SK-N-SH (cell line): ENCODE results near the gene SPATA33. TPM values are rescaled to one million over a fixed set of nuclear protein-coding genes. Genes with fewer than 3 reads are reported as not detected.

ENCODE experiments used
- CTCF ChIA-PET: fragments of 300-600, 350-600 bp; formaldehyde crosslinking; extraction: SDS; loops from one replicate; lab custom pipeline; 2021; lab: Yijun Ruan, JAX
- POLR2A ChIA-PET: fragments of 350-600 bp; sonication (Branson Sonifier 250); formaldehyde crosslinking; extraction: SDS; loops from one replicate; lab custom pipeline; 2020; ENCODE audit warnings: antibody characterized with exemption, inconsistent platforms; lab: Yijun Ruan, JAX
- DNase-seq: peaks from one replicate; pipeline ENCODE4 v3.0.0; 2012
- H2AFZ ChIP-seq: fragments of 200-600 bp; sonication (generic); 2 replicates; pipeline ENCODE4 v1.8.1; 2016; ENCODE audit warnings: antibody characterized with exemption, mild to moderate bottlenecking, low read depth
- H3F3A ChIP-seq: fragments of 200-600 bp; sonication (generic); replicated peaks from 2 replicates; pipeline ENCODE3; 2016; ENCODE audit warnings: antibody characterized with exemption, mild to moderate bottlenecking; ENCODE audit not compliant: insufficient read depth
- H3K27ac ChIP-seq, 2 experiments: fragments of 200-500 bp in 1 of 2; fragments of 200-600 bp in 1 of 2; sonication (Bioruptor generic) in 1 of 2; sonication (generic), shearing (Covaris generic) in 1 of 2; 2 replicates each; pipeline versions ENCODE4 v1.5.1 to v1.6.1; 2014 to 2016; ENCODE audit warnings: low read depth in 2 of 2, inconsistent platforms in 1 of 2, low read length in 1 of 2, mild to moderate bottlenecking in 1 of 2, mixed read lengths in 1 of 2
- H3K27me3 ChIP-seq: fragments of 200-600 bp; sonication (generic), shearing (Covaris generic); 2 replicates; pipeline ENCODE4 v1.6.1; 2016; ENCODE audit warnings: mixed run types; ENCODE audit not compliant: insufficient read depth
- H3K36me3 ChIP-seq, 2 experiments: fragments of 200-500 bp in 1 of 2; fragments of 200-600 bp in 1 of 2; sonication (Bioruptor generic) in 1 of 2; sonication (generic) in 1 of 2; replicated peaks in 1 of 2; 2 replicates each; pipeline versions ENCODE3 to v1.5.1; 2014 to 2016; ENCODE audit warnings: low read length in 1 of 2, mild to moderate bottlenecking in 1 of 2; ENCODE audit not compliant: insufficient read depth in 2 of 2, control insufficient read depth in 1 of 2
- H3K4me1 ChIP-seq, 2 experiments: fragments of 200-500 bp in 1 of 2; fragments of 200-600 bp in 1 of 2; sonication (Bioruptor generic) in 1 of 2; sonication (generic), shearing (Covaris generic) in 1 of 2; 2 replicates each; pipeline versions ENCODE4 v1.5.1 to v1.6.1; 2014 to 2016; ENCODE audit warnings: low read depth in 1 of 2, low read length in 1 of 2, mixed run types in 1 of 2; ENCODE audit not compliant: insufficient read depth in 2 of 2, control insufficient read depth in 1 of 2
- H3K4me2 ChIP-seq: fragments of 200-600 bp; sonication (generic), shearing (Covaris generic); 2 replicates; pipeline ENCODE4 v1.6.1; 2017; ENCODE audit warnings: mixed run types
- H3K4me3 ChIP-seq, 2 experiments: fragments of 200-500 bp in 1 of 2; fragments of 200-600 bp in 1 of 2; sonication (Bioruptor generic) in 1 of 2; sonication (generic), shearing (Covaris generic) in 1 of 2; 2 replicates each; pipeline versions ENCODE4 v1.5.1 to v1.8.1; 2014 to 2016; ENCODE audit warnings: low read depth in 2 of 2, inconsistent platforms in 1 of 2, low read length in 1 of 2, mild to moderate bottlenecking in 1 of 2, mixed read lengths in 1 of 2, moderate library complexity in 1 of 2
- H3K79me2 ChIP-seq: fragments of 200-600 bp; sonication (generic); 2 replicates; pipeline ENCODE4 v1.8.1; 2017; ENCODE audit warnings: mild to moderate bottlenecking; ENCODE audit not compliant: insufficient read depth
- H3K9ac ChIP-seq: fragments of 200-600 bp; sonication (generic); 2 replicates; pipeline ENCODE4 v1.6.1; 2017; ENCODE audit warnings: mixed run types
- H3K9me2 ChIP-seq: fragments of 200-600 bp; sonication (generic); 2 replicates; pipeline ENCODE4 v1.6.1; 2017; ENCODE audit warnings: mixed run types
- H3K9me3 ChIP-seq: fragments of 200-600 bp; sonication (generic); 2 replicates; pipeline ENCODE4 v1.6.1; 2017; ENCODE audit warnings: mixed run types, mild to moderate bottlenecking, moderate library complexity
- H4K20me1 ChIP-seq: fragments of 200-600 bp; sonication (generic); 2 replicates; pipeline ENCODE4 v1.6.1; 2017; ENCODE audit warnings: mild to moderate bottlenecking, mixed run types; ENCODE audit not compliant: insufficient read depth
- CHD2 ChIP-seq: fragments of 150-350 bp; IDR thresholded peaks from 2 replicates; pipeline ENCODE4 v1.6.1; 2018; ENCODE audit warnings: low read length; ENCODE audit not compliant: partially characterized antibody
- CTCF ChIP-seq: fragments of 200-600 bp; sonication (generic); IDR thresholded peaks from 2 replicates; pipeline ENCODE4 v1.6.1; 2017; ENCODE audit warnings: antibody characterized with exemption, mild to moderate bottlenecking, moderate library complexity
- EZH2phosphoT487 ChIP-seq: fragments of 200-600 bp; sonication (generic); IDR thresholded peaks from 2 replicates; pipeline ENCODE4 v1.6.1; 2017; ENCODE audit warnings: low read depth, mixed run types, mild to moderate bottlenecking, antibody characterized with exemption, moderate library complexity, borderline replicate concordance
- FOSL2 ChIP-seq: IDR thresholded peaks from 2 replicates; pipeline ENCODE4 v1.4.0; 2012; ENCODE audit warnings: low read depth, mild to moderate bottlenecking, moderate library complexity, borderline replicate concordance
- GABPA ChIP-seq: IDR thresholded peaks from 2 replicates; pipeline ENCODE4 v1.4.0; 2012; ENCODE audit warnings: low read depth, mild to moderate bottlenecking
- MXI1 ChIP-seq: IDR thresholded peaks from 2 replicates; pipeline ENCODE4 v1.6.1; 2012; ENCODE audit warnings: mild to moderate bottlenecking, low read depth, low read length, improper control_type of control experiment
- NFIC ChIP-seq: IDR thresholded peaks from 2 replicates; pipeline ENCODE4 v1.4.0; 2012; ENCODE audit warnings: borderline replicate concordance
- USF1 ChIP-seq: IDR thresholded peaks from 2 replicates; pipeline ENCODE4 v1.4.0; 2012; ENCODE audit warnings: low read depth, borderline replicate concordance
- YY1 ChIP-seq: IDR thresholded peaks from 2 replicates; pipeline ENCODE4 v1.4.0; 2012; ENCODE audit warnings: low read depth, mild to moderate bottlenecking
- WGBS: methylation state at CpG from one replicate; pipeline ENCODE4 v1.1.6; 2017; ENCODE audit warnings: low lambda C conversion rate; 5-methylcytosine and 5-hydroxymethylcytosine counted together
- polyA plus RNA-seq, 3 experiments: library from polyadenylated mRNA; depleted of rRNA; stranded (reverse); fragments of >200 nt; gene quantifications; 2 replicates each; pipeline ENCODE4 v1.2.3, GENCODE V29; 2012
- TF ChIP-seq, protein P1 (sequence below): IDR thresholded peaks from 2 replicates; pipeline ENCODE4; 2012

Gene SPATA33
- polyA plus RNA-seq, 1 of the 3 experiments (the other 2 are of a cell fraction) = 7.2 TPM

DNA sequence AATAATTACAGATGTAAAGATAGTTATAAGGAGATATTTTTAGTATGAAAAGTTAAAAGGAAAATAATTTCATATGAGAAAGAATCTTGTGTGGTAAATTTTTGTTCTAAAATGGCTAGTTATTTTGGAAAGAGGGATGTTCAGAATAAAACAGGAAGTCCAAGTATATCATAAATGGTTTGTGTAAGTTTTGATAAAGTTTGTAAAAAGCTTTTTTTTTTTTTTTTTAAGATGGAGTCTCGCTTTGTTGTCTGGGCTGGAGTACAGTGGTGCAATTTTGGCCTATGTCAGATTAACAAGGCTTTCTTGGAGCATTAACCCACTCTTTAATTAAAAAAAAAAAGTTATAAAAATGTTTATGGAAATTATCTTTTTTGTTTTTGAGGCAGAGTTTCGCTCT lies 20.6 kb downstream of the SPATA33 start:
- Histone ChIP-seq H3K9me2 (no peaks in the 10 kb centered on the region), H3K27ac (no peak overlapping the region), H3K4me1 (no peaks in the 10 kb centered on the region), H3K79me2 (no peaks in the 10 kb centered on the region), H3K27me3 (no peaks in the 10 kb centered on the region), H3K36me3 (no peaks in the 10 kb centered on the region), H3K4me3 (no peak overlapping the region), H2AFZ (no peak overlapping the region), H3F3A (no peaks in the 10 kb centered on the region), H3K9me3 (peaks cover 14% of the 10 kb centered on the region; the same call in 1 of the 2 replicates), H4K20me1 (no peaks in the 10 kb centered on the region), H3K9ac (no peak overlapping the region), H3K4me2 (no peak overlapping the region)
- WGBS = 84% methylated on average over 2 of the region's 2 CpGs
- CTCF ChIA-PET = no interaction called here
- no peak for TF ChIP-seq MXI1
- TF ChIP-seq CHD2 = no peak
- TF ChIP-seq EZH2phosphoT487 = no peak
- peak; percentile 33; the same call in 1 of the 2 replicates for TF ChIP-seq YY1
- POLR2A ChIA-PET = no interaction called here
- DNase-seq = no peak

DNA sequence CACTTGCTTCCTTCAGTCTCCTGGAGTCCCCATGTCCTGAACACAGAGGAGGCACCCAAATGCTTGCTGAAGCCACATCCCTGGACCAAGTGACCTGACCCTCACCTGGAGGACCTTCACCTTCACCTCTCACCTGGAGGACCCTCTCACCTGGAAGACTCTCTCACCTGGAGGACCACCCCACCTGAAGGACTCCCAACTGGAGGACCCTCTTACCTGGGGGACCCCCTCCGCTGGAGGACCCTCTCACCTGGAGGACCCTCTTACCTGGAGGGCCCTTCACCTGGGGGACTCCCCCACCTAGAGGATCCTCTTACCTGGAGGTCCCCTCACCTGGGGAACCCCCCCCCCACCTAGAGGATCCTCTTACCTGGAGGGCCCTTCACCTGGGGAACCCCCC lies 28.3 kb downstream of the SPATA33 start:
- Histone ChIP-seq H3K27me3 (no peaks in the 10 kb centered on the region), H3K36me3 (peaks cover 7 to 8% of the 10 kb centered on the region in 2 experiments), H3K79me2 (peaks cover 36% of the 10 kb centered on the region), H3K9me3 (no peaks in the 10 kb centered on the region), H3K27ac (no peak overlapping the region), H3K9me2 (no peaks in the 10 kb centered on the region), H4K20me1 (no peaks in the 10 kb centered on the region), H3K4me1 (peaks cover 4 to 7% of the 10 kb centered on the region in 2 experiments; a peak in 1 of 4 replicates), H2AFZ (no peak overlapping the region), H3K4me3 (no peak overlapping the region), H3F3A (peaks cover 3% of the 10 kb centered on the region), H3K4me2 (no peak overlapping the region), H3K9ac (no peak overlapping the region)
- WGBS = 100% methylated on average over 1 of the region's 1 CpG
- ChIA-PET POLR2A (interaction anchor here (1.0 to 1.5 kb wide), 6 partner anchors 9 to 120 kb away, joined by 3 to 10 read pairs (median 4); no protein-coding TSS in a partner anchor), CTCF (interaction anchor here (0.7 to 2.3 kb wide), 5 partner anchors 15 to 224 kb away, joined by 3 to 22 read pairs (median 3); partner anchors contain the start of gene SPATA2L)
- no peak for DNase-seq
- TF ChIP-seq, protein P1, sequence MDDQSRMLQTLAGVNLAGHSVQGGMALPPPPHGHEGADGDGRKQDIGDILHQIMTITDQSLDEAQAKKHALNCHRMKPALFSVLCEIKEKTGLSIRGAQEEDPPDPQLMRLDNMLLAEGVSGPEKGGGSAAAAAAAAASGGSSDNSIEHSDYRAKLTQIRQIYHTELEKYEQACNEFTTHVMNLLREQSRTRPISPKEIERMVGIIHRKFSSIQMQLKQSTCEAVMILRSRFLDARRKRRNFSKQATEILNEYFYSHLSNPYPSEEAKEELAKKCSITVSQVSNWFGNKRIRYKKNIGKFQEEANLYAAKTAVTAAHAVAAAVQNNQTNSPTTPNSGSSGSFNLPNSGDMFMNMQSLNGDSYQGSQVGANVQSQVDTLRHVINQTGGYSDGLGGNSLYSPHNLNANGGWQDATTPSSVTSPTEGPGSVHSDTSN = no peak
- TF ChIP-seq CTCF (no peak), FOSL2 (no peak), NFIC (no peak), USF1 (no peak), GABPA (no peak)
